OCI-LY1 (cell line): ENCODE results near the gene LRSAM1.

Experiments
- EZH2 ChIP-seq: fragments of 200-600 bp; sonication (generic), shearing (Covaris generic); IDR thresholded peaks from 2 replicates; pipeline ENCODE4 v1.8.0; 2017; ENCODE audit warnings: borderline replicate concordance, mixed run types, mild to moderate bottlenecking, antibody characterized with exemption, low read length, moderate library complexity, mixed read lengths
- TF ChIP-seq, protein P1 (sequence below): fragments of 200-600 bp; sonication (generic), shearing (Covaris generic); IDR thresholded peaks from 2 replicates; pipeline ENCODE4 v1.5.1; 2017; ENCODE audit warnings: mild to moderate bottlenecking, antibody characterized with exemption, low read length, moderate library complexity, mixed read lengths

DNA sequence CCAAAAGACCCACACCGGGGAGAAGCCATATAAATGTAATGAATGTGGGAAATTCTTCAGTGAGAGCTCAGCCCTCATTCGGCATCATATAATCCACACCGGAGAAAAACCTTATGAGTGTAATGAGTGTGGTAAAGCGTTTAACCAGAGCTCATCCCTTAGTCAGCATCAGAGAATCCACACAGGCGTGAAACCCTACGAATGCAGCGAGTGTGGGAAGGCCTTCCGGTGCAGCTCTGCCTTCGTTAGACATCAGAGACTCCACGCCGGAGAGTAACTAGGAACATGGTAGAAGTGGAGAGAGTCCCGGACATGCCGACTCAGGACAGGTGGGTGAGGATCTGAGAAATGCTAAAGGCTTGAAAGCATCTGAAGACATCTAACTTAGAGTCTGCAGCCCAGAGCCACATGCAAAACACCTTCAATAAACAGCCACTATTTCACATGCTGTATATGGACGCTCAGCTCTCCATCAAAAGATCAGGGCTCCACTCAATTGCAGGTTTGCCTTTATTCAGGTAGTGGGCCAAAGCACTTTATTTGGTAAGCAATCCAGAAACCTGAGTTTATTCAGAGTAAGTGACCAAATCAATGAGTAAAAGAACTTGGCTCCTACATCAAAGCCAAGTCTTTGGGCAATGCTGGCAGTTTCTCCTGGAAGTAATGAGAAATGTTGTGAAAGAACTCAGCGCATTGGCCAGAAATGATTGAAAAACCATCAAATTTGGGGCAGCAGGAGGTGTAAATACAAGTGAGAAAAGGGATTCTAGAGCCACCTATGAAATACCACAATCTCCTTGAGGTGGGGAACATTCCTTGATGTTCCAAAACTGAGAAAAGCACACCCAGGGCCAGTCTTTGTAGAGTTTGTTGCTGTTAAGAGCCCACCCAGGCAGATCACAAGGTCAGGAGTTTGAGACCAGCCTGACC lies 6.1 kb upstream of the LRSAM1 start:
- TF ChIP-seq, protein P1, sequence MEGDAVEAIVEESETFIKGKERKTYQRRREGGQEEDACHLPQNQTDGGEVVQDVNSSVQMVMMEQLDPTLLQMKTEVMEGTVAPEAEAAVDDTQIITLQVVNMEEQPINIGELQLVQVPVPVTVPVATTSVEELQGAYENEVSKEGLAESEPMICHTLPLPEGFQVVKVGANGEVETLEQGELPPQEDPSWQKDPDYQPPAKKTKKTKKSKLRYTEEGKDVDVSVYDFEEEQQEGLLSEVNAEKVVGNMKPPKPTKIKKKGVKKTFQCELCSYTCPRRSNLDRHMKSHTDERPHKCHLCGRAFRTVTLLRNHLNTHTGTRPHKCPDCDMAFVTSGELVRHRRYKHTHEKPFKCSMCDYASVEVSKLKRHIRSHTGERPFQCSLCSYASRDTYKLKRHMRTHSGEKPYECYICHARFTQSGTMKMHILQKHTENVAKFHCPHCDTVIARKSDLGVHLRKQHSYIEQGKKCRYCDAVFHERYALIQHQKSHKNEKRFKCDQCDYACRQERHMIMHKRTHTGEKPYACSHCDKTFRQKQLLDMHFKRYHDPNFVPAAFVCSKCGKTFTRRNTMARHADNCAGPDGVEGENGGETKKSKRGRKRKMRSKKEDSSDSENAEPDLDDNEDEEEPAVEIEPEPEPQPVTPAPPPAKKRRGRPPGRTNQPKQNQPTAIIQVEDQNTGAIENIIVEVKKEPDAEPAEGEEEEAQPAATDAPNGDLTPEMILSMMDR, result no peak
- no peak for TF ChIP-seq EZH2
